Amygdala (tissue), 56 donors: ENCODE results near the gene GKAP1.
"Not testable (repeated sequence)": the region's sequence is repeated elsewhere in the genome, so short reads cannot be mapped to it uniquely, and the experiment has no call there.

Experiments
- DNase-seq, 56 donors: peaks; one replicate each; lab custom pipeline; 2025; lab: John Stamatoyannopoulos, UW

GKAP1 gene

DNA sequence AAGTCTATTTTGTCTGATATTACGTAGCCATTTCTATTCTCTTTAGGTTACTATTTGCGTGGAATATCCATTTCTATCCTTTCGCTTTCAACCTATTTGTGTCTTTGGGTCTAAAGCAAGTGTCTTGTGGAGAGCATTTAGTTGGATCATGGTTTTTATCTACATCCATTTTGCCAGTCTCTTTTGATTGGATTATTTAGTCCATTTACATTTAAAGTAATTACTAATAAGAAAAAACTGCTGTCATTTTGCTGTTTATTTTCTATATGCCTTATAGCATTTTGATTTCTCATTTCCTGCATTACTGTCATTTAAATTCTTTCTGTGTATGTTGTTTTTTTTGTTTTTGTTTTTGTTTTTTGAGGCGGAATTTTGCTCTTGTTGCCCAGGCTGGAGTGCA, 83.8 kb downstream of the GKAP1 start:
- DNase-seq: no peak

GRCh38 chr9:83728591-83729368, 88.8 kb downstream of the GKAP1 start:
- DNase-seq: not testable (repeated sequence)

- no peak for DNase-seq
These were observed 93.1 kb downstream of the GKAP1 start for GRCh38 chr9:83724436-83724835.

GRCh38 chr9:83722726-83723495, 94.7 kb downstream of the GKAP1 start:
- DNase-seq: no peak

GRCh38 chr9:83721509-83721908, 96.1 kb downstream of the GKAP1 start:
- no peak for DNase-seq

- no peak for DNase-seq
These were observed 101.8 kb downstream of the GKAP1 start for GRCh38 chr9:83715794-83716193.

DNA sequence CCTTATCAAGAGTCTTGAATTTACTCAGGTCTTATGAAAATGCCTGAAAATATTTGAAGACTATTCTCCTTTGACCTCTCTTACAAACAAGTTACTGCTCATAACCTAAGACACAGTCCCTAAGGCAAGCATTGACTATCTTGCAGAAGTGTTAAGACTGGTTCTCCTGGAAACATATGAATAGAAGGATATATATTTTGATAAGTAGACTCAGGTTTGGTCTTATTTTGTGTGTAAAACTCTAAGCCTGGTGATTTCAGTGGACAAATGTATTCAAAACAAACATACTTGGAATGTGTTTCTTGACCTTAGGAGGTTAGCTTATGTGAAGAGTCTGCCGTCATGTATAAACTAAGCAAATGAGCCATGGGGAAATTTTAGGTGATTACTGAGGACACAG, 102.3 kb downstream of the GKAP1 start:
- DNase-seq: no peak

DNA sequence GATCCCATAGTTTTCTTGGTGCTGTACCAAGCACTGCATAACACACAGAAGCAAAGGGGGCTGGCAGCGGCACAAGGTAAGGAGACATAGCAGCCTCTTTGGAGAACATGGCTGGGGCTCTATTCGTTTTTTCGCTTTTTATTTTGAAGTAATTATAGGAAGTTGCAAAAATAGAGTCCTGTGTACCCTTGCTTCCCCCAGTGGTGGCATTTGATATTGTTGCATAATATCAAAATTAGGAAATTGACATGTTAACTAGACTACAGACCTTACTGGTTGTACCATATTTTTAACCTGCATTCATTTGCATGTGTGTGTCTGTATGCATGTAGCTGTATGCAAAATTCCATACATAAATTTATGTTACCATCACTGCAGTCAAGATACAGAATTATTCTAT, 103.2 kb downstream of the GKAP1 start:
- no peak for DNase-seq

DNA sequence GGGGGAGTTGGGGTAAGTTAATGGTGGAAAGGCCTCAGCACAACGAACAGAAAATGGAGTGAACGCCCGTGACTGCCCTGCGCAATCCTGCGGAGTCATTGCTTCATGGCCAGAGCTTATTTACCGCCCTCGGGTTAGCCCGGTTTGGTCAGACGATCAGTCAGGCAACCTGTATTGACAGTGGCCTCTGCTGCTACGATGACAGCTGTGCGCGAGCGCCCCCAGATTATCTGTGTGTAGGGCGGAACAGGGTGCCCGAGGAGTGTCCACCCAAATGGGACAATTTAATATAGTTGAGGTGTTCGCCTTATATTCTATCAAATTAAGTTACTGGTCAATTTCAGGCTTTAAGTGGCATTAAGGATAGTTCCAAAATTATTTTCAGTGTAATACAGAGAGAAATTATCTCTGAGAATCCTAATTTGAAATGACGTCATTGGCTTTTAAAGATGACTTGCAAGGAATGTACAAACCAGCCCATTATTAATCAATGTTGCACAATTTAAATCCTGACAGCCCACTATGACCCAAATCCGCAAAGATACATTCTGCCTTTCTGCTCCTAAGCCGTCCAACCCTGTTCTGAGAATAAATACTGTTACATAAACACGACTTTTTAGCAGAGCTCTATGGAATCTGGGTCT, 108.9 kb downstream of the GKAP1 start:
- DNase-seq: peak in 51 of 56 donors; percentile 11 to 84 (median 56)

- peak; percentile 64 to 98 (median 87) for DNase-seq
These were observed 109.6 kb downstream of the GKAP1 start, which contains the start of gene UBQLN1 for GRCh38 chr9:83707768-83708514. Gene UBQLN1, minus strand, starts transcription at chr9:83707958. Its CDS starts 279 bp downstream, at chr9:83707679.

DNA sequence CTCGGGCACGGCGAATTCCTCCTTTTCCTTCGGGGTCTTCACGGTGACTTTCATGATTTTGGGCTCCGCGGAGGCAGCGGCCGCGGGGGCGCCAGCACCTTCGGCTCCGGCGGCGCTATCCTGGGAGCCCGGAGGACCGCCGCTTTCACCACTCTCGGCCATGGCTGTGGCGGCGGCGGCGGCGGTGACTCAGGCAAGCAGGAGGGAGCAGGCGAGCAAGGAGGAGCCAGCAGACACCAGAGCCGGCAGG, 110.1 kb downstream of the GKAP1 start:
- DNase-seq: peak in 5 of 56 donors; percentile 43 to 86 (median 74)

GRCh38 chr9:83706676-83707517, 110.7 kb downstream of the GKAP1 start:
- peak in 21 of 56 donors; percentile 1 to 57 (median 27) for DNase-seq

GRCh38 chr9:83705219-83705651, 112.3 kb downstream of the GKAP1 start:
- DNase-seq: not testable (repeated sequence)

GRCh38 chr9:83701769-83702168, 115.8 kb downstream of the GKAP1 start:
- no peak for DNase-seq

DNA sequence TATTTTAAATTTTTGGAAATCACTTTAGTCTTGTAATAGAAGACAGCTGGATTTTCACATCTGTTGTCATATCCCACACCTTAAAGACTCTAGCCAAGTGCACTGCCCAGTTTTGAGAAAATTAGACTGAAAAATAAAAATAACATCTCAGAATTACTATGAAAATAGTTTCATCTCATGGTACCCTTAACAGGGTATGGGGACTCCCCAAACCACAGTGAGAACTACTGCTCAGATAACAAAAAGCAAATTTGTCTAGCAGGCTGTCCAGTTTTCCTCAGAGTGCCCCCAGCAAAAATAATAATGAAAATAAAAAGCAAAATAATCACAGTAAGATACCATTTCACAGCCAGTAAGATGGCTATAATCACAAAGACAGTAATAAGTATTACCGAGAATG, 116.3 kb downstream of the GKAP1 start:
- no peak for DNase-seq

DNA sequence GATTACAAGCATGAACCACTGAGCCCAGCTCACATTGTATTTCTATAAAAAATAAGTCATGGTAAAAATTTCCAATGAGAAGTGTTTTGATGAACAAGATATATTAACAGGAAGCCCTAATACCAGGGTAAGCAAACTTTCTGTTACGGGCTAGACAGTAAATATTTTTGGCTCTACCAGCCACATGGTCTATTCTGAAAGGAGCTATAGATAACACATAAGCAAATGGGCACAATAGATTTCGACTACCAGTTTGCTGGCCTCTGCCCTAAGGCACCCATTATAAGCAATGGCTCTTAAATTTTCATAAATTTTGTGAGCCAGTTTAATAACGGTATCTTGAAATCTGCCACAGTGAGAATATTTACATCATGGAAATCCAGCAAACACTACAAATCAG, 118.0 kb downstream of the GKAP1 start:
- no peak for DNase-seq

DNA sequence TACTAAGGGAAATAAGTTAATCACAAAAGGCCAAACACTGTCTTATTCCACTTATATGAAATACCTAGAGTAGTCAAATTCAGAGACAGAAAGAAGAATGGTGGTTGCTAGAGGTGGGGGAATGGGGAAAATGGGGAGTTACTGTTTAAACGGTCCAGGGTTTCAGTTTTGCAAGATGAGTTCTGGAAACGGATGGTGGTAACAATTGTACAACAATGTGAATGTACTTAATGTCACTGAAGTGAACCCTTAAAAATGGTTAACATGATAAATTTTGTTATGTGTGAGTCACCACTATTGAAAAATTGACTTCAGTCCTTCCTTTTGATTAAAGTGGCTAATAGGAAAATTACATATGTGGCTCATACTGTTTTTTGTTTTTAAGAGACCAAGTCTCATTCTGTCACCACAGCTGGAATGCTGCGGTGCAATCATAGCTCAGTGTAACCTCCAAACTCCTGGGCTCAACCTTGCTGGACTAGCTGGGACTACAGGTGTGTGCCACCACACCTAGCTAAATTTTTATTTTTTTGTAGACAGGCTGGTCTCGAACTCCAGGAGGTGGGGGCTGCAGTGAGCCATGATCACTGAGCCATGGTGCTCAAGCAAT, 118.5 kb downstream of the GKAP1 start:
- no peak for DNase-seq

GRCh38 chr9:83691492-83691891, 126.1 kb downstream of the GKAP1 start:
- no peak for DNase-seq
